ENCODE measurements around the gene APOL3.
"Not testable (repeated sequence)": the region's sequence is repeated elsewhere in the genome, so short reads cannot be mapped to it uniquely, and the experiment has no call there.

Gene APOL3

DNA sequence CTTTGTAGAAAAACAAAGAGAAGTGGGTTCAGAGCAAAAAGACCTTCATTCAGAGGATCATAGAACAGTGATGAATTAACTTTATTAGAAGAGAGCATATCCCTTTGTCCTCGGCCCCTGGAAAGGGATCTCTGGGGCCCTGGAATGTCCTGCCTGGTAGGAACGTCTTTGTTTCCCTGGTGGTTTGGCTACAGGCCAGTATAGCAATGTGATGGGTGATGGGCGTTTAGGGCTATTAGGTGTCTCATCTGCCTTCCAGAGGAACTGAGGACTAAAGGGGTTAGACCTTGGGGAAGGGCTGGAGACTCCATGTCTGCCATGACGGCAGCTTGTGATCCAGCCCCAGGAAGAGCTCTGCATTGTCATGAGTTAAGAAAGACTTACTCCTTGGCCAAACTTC lies 32.0 kb upstream of the APOL3 start:
- no peak for DNase-seq

- DNase-seq: no peak
These were observed 30.7 kb upstream of the APOL3 start for GRCh38 chr22:36191106-36191836.

DNA sequence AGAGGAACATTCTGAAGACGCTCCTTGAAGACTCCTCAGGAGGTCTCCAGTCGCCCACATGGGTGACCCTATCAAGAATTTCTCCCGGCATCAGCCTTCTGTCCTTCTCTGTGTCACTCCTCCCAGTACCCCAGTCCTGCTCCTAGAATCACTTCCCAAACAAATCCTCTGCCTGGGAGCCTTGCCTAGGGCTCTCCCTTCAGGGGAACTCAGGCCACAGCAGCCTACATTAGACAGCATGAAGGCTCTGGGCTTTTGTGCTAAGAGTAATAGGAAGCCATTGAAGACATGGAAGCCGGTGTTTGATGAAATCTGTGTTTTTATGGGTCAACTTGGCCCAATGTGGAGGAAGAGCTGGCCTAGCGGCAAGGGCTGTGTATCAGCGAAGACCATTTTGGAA lies 27.3 kb upstream of the APOL3 start:
- not testable (repeated sequence) for DNase-seq

- no peak for DNase-seq
These were observed 25.5 kb upstream of the APOL3 start for GRCh38 chr22:36185828-36186624.

- DNase-seq: no peak
These were observed 24.0 kb upstream of the APOL3 start for GRCh38 chr22:36184433-36185025.

GRCh38 chr22:36183446-36183845 lies 22.9 kb upstream of the APOL3 start:
- DNase-seq: no peak

GRCh38 chr22:36182857-36183256 lies 22.3 kb upstream of the APOL3 start:
- no peak for DNase-seq

GRCh38 chr22:36182056-36182455 lies 21.5 kb upstream of the APOL3 start:
- DNase-seq: no peak

DNA sequence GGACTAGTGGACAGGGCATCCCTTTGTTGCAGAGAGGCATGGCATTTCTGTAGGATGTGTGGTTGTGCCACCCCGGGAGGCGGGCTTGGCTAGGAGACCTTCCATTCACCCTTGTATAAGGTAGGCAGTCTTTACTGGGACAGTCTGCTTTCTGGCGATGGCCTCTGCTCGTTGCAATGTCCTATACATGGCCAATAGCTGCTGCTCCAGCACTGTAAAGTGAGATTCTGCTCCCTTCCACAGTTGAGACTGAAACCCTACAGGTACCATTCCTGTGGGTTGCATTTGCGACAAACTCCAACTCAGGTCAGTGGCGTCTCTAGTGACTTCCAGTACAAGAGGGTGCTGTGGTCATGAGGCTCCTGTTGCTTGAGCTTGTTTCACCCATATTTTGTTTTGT lies 20.4 kb upstream of the APOL3 start:
- no peak for DNase-seq

GRCh38 chr22:36180038-36180880 lies 19.7 kb upstream of the APOL3 start:
- no peak for DNase-seq

GRCh38 chr22:36177160-36177559 lies 16.6 kb upstream of the APOL3 start:
- no peak for DNase-seq

DNA sequence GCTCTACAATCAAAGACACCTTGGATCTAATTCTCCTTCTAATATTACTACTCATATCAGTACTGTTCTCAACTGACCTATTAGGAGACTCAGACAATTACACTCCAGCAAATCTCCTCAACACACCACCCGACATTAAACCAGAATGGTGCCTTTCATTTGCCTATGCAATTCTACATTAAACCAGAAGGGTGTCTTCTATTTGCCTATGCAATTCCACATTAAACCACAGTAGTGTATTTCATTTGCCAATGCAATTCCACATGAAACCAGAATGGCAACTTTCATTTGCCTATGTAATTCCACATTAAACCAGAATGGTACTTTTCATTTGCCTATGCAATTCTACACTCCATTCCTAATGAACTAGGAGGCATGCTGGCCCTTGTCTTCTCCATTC lies 15.3 kb upstream of the APOL3 start:
- DNase-seq: no peak

DNA sequence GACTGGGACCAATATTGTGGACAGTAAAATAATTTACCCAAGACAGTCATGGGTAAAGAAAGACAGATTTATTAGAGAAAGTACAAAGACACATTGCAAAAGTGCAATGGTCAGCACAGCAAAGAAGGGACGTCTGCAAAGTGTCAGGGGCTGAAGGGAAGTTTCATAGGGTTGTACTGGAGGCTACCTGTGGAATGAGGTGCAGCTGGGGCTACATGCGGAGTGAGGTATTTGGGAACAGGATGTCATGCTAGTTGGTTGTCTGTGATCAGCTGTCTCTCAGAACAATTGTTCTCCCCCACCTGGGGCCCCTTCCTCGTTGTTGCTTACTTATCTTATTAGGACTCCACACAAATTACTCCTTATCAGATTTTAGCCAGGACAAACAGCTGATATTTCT lies 11.4 kb upstream of the APOL3 start:
- DNase-seq: no peak

DNA sequence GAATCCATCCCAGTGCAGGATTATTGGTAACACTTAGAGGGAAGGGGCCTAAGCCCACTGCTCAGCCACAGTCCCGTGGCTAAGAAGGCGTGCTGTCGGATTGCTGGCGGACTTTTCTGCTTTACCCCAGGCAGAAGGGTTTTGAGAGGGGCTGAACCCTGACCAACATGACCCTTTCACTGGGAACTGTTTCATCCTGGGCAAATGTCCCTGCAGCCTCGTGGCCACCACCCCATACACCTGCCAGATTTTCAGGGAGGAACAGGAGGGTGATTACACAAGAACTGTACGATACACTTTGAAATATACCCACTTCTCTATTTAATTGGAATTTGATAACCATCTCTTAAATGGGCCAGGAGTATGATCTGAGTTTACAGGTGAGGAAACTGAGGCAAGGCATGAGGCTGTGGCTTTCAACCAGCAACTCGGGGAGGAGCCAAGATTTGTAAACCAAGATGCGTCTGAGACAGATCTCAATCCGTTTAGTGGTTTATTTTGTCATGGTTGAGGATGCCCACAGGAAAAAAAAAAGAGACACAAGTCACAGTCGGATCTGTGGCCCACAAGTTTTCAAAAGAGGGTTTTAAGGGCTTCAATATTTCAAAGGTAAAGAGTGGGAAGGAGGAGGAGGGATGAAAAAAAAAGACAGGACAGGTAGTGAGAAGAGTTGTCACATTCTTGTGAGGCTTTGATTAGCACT lies 6.1 kb upstream of the APOL3 start:
- no peak for DNase-seq

GRCh38 chr22:36166086-36166485 lies 5.5 kb upstream of the APOL3 start:
- DNase-seq: no peak

- no peak for DNase-seq
These were observed 4.6 kb upstream of the APOL3 start for GRCh38 chr22:36165141-36165540.

GRCh38 chr22:36164621-36165020 lies 4.1 kb upstream of the APOL3 start:
- no peak for DNase-seq

- DNase-seq: no peak
These were observed 2.9 kb upstream of the APOL3 start for GRCh38 chr22:36163497-36163896.

DNA sequence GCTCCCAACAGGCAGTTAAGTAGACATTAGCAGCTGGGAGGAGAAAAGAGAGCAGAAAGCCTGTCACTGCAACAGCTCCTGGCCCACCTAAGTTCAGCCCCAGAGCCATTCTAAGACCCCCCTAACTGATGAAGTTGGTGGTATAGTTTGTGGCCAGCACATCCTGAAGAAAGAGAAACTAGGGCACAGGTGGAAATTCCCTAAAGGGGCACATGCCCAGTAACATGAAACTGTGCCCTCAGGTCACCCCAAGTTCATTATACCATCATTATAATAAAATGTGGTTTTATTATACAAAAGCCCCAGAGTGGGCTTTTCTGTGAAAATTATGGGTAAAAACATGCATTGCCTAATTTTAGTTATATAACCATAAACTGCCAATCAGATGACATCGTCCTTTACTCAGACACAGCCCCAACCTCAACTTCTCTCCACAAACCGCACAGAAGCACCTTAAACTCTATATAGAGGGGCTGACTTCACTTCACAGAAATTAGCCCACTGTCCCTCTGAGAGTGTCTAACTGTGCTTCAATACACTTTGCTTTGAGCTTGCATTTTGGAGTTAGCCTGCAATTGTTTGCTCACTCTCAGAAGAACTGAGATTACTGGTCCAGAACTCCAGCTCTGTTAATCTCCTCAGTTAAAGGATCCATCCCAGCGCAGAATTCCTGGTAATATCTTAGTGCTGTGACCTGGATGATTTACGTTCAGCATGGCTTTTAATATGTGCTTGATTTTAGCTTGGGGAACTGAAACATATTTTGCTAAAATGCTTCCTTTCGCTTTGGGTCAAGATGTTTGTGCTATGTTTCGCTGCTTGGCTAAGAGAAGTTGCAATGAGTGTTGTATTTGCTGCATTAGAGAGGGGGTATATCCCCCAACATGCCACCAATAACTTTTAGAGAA lies 1.8 kb upstream of the APOL3 start:
- no peak for DNase-seq

DNA sequence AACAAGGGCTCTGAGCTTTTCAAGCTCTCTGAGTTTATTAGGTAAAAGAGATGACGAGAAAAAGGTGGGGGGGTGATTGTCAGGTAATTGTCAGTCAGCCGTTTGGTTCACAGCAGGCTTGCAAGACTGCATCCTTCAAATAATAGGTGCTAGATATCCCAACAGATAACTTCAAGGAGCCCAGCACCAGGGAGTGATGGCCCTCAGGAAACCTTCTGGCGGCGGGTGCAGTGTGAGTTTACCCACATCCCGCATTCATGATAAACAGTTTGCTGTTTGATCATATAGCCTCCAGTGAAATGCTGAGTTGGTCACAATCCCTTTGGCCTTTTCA lies 1.2 kb upstream of the APOL3 start:
- DNase-seq: not testable (repeated sequence)
